ENCODE results near the gene DPYSL3. TPM values are rescaled to one million over a fixed set of nuclear protein-coding genes. Genes with fewer than 3 reads are reported as not detected.
"Not testable (repeated sequence)": the region's sequence is repeated elsewhere in the genome, so short reads cannot be mapped to it uniquely, and the experiment has no call there.

The DPYSL3 gene
- polyA plus RNA-seq, 4 donors = 32.9 to 171 (median 45.5) TPM

GRCh38 chr5:147381555-147381954, 128.3 kb downstream of the DPYSL3 start:
- DNase-seq (ENCODE audit: low read depth in 4 of 4, low spot score in 3 of 4) = no peak

DNA sequence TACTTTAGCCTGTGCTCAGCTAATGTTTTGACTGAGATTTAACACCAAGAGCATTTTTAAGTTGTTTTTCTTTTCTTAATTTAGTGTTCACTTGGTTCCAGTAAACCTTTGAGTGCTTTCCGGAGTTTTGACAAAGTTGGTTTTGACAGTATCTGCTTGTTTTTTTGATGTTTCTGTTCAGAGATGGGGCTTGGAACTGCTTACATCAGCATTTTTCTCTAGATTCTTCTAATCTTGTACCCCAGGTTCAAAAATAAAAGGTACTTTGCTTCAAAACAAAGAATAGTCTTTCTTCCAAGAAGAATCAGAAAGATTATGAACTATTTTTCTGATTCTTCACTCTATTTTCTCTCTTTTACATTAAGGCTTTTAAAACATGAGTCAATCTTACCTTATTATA, 132.2 kb downstream of the DPYSL3 start:
- no peak for DNase-seq (ENCODE audit: low read depth in 4 of 4, low spot score in 3 of 4)

DNA sequence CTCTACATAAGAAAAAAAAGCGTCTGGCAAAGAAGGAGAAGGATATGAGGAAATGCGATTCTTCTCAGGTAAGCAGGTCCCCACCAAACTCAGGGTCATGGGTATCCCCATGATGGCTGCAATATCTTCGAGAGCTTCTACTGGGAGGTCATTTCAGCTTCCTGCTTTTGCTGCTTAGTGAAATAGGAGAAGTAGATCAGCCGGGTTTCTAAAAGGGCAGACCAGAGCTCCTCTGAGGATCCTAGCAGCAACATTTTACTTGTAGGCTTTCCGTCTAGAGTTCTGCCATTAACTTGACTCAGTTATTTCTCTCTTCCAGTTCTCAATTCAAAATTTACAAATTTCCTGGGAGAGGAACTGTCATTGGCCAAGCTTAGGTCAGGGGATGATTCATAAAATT, 134.7 kb downstream of the DPYSL3 start:
- no peak for DNase-seq (ENCODE audit: low read depth in 4 of 4, low spot score in 3 of 4)

DNA sequence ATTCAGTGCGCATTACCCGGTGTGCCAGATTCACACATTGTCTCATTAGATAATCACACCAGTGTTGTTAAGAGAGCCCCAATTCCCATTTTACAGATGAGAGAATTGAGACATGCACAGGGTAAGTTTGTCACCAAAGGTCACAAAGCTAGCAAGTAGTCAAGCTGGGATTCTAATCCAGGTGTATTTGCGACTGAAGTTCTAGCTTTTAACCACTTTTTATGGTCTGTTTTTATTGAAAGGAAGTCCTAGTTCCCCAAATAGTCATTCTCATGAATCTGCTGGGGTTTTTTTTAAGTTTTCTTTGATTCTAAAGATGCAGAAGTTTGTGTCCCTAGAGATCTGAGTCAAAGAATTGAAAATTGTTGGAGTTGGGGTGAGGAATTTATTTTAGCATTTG, 136.5 kb downstream of the DPYSL3 start:
- no peak for DNase-seq (ENCODE audit: low read depth in 4 of 4, low spot score in 3 of 4)

- DNase-seq (ENCODE audit: low read depth in 4 of 4, low spot score in 3 of 4) = no peak
Observed at GRCh38 chr5:147372191-147372590, 137.7 kb downstream of the DPYSL3 start.

- no peak for DNase-seq (ENCODE audit: low read depth in 4 of 4, low spot score in 3 of 4)
Observed at GRCh38 chr5:147371290-147371689, 138.6 kb downstream of the DPYSL3 start.

- no peak for DNase-seq (ENCODE audit: low read depth in 4 of 4, low spot score in 3 of 4)
Observed at GRCh38 chr5:147369742-147370374, 140.0 kb downstream of the DPYSL3 start.

GRCh38 chr5:147367381-147367780, 142.5 kb downstream of the DPYSL3 start:
- DNase-seq (ENCODE audit: low read depth in 4 of 4, low spot score in 3 of 4) = not testable (repeated sequence)

DNA sequence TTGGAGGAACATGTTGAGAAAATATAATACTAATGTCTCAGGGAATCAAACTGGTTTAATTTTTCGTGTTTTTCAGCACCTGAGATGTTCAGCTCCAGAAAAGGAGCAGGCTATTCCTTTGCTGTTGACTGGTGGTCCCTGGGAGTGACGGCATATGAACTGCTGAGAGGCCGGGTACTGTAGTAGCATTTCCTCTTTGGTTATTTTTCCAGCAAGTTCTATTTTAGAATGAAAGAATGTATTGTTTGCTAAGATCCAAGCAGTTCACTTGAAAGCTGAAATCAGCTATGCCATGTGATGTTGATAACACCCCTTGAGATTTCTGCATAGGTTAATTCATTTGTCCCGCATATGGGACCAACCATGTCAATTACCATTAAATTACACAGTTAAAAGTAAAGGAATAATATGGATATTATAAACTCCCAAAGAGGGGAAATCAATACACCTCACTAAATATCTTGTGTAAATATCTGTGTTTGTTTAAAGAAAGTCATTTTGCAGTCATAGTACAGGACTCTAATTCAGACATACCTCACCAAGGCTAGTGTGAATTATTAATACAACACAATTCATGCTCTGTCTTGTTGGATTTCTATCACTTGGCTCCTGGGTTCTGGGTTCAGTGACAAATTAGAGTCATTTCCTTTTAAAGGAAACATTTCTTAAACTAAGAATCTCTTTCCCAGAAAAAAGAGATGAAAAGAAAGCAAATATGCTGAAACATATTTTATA, 148.3 kb downstream of the DPYSL3 start:
- DNase-seq (ENCODE audit: low read depth in 4 of 4, low spot score in 3 of 4) = no peak

- no peak for DNase-seq (ENCODE audit: low read depth in 4 of 4, low spot score in 3 of 4)
Observed at GRCh38 chr5:147360816-147361215, 149.1 kb downstream of the DPYSL3 start.

GRCh38 chr5:147359581-147359980, 150.3 kb downstream of the DPYSL3 start:
- no peak for DNase-seq (ENCODE audit: low read depth in 4 of 4, low spot score in 3 of 4)

DNA sequence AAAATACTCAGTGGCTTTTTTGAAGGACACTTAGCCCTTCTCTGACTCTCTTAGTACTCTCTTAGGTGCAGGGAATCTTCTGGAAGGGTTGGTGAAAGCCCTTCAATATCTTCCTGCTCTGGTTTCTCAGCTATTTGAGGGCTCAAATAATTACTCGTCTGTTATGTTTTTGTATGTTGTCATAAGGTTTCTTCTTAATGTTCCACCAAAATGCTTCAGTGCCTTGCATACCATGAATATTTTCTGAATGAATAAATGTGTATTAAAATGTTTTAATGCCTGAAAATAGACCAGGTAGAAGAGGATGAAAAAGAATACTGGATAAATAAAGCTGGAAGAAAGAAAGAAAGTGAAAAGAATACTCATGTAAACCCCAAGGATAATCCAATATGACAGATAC, 150.8 kb downstream of the DPYSL3 start:
- DNase-seq (ENCODE audit: low read depth in 4 of 4, low spot score in 3 of 4) = no peak

DNA sequence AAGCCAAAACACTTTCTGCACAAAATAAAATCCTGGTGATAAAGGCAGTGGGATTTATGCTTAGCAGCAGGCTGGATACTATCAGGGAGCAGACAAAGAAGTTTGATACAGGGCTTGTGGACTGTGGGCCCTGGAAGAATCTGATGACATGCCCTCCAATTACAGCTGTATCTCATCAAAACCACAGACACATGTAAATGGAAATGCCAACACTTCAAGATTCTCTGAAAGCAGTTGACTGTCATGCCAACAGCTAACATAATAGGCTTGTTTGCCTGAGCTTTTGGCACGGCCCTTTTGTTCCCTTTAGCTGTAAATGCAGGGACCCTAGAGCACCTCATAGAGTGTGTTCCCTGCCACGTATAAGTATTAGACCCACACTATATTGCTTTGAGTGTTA, 160.6 kb downstream of the DPYSL3 start:
- no peak for DNase-seq (ENCODE audit: low read depth in 4 of 4, low spot score in 3 of 4)

GRCh38 chr5:147348451-147348850, 161.4 kb downstream of the DPYSL3 start:
- no peak for DNase-seq (ENCODE audit: low read depth in 4 of 4, low spot score in 3 of 4)

DNA sequence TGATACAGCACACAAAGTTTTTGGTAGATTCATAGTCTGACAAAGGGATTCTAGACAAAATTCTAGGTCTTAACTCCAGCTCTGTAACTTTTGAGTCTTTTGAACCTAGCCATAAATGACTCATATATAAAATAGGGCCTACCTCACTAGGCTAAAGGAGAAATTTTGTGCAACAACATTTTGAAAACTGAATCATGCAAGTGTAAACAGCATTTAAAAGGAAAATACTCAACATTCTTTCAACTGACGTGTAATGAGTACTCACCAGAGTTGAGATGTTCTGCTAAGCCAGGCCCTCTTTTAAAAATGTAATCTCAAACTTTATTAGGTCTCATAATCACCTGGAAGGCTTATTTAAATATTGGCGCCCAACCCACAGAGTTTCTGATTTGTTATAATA, 161.8 kb downstream of the DPYSL3 start:
- DNase-seq (ENCODE audit: low read depth in 4 of 4, low spot score in 3 of 4) = no peak

DNA sequence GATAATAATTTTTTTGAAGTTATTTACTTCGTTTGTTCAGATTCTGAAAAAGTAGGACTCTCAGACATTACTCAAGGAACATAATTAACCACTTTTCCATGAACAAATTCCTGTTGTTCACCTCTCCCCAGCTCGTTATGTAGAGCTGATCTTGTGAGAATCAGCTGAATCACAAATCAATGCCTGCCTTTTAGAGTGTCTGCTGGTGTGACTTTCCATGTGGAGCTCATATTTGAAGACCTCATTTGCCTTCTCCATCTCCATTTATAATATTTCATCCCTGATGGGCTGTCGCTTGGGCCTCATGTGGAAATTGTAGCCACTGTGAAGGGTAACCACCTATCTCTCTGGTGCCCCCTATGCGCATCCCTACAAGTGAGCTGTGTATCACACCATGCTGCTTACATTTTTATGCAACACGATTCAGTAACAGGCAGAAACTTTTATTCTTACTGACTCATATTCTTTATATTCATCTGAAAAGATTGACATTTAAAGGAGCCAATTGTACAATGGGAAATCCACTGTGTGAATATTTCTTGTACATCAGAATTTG, 163.8 kb downstream of the DPYSL3 start:
- DNase-seq (ENCODE audit: low read depth in 4 of 4, low spot score in 3 of 4) = no peak

DNA sequence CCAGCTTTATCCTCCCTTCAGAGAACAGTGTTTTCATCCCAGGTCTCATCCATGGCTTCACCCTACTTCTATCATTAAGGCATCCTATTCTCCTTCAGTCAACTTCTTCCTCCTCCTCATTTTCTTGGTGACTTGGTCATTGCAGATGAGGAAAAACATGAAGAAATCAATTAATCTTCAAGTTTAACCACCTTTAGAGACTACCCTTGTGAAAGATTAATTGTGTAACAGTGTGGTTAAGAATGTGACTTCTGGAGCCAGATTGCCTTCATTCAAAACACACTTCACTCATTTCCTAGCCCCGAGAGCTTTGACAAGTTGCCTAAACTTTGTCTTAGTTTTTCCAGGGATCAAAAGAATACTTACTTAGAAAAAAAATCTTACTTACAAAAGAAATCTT, 165.0 kb downstream of the DPYSL3 start:
- DNase-seq (ENCODE audit: low read depth in 4 of 4, low spot score in 3 of 4) = no peak

- DNase-seq (ENCODE audit: low read depth in 4 of 4, low spot score in 3 of 4) = no peak
Observed at GRCh38 chr5:147341345-147341744, 168.5 kb downstream of the DPYSL3 start.

- peak in 1 of 4 donors; percentile 19 for DNase-seq (ENCODE audit: low read depth in 4 of 4, low spot score in 3 of 4)
Observed at GRCh38 chr5:147340941-147341340, 168.9 kb downstream of the DPYSL3 start.
